Neural cell (in vitro differentiated cells): ENCODE data around the gene LAMTOR1.
A peak's percentile ranks its signal among the peaks of the same experiment; 100 is the strongest.

Experiments used
- CTCF ChIP-seq: fragments of 450-650 bp; IDR thresholded peaks from 2 replicates; pipeline ENCODE4 v1.5.1; 2014; ENCODE audit warnings: antibody characterized with exemption, mild to moderate bottlenecking, moderate library complexity; ENCODE audit not compliant: poor library complexity, severe bottlenecking
- EP300 ChIP-seq: fragments of 450-650 bp; conservative IDR thresholded peaks from 2 replicates; pipeline ENCODE4 v1.6.1; 2014; ENCODE audit warnings: antibody characterized with exemption, mild to moderate bottlenecking, moderate library complexity; ENCODE audit not compliant: poor library complexity, severe bottlenecking
- EZH2 ChIP-seq: fragments of 200-600, 300-800 bp; shearing (Covaris generic), sonication (generic); IDR thresholded peaks from 2 replicates; pipeline ENCODE4 v1.6.1; 2014; ENCODE audit warnings: antibody characterized with exemption, low read length, borderline replicate concordance, mild to moderate bottlenecking; ENCODE audit not compliant: insufficient read depth, poor library complexity, severe bottlenecking
- POLR2AphosphoS5 ChIP-seq: IDR thresholded peaks from 2 replicates; pipeline ENCODE4 v1.6.1; 2012
- RAD21 ChIP-seq: fragments of 450-650 bp; conservative IDR thresholded peaks from 2 replicates; pipeline ENCODE4 v1.6.1; 2014; ENCODE audit warnings: antibody characterized with exemption, mild to moderate bottlenecking, moderate library complexity
- TAF1 ChIP-seq: IDR thresholded peaks from 2 replicates; pipeline ENCODE4 v1.6.1; 2012; ENCODE audit warnings: low read depth

GRCh38 chr11:72103754-72104167 is 664 bp upstream of the LAMTOR1 start:
- TF ChIP-seq CTCF: peak; percentile 39
- no peak for TF ChIP-seq POLR2AphosphoS5
- TF ChIP-seq RAD21: no peak
- TF ChIP-seq EP300: no peak
- no peak for TF ChIP-seq TAF1
- no peak for TF ChIP-seq EZH2
